Neural crest cell (in vitro differentiated cells): ENCODE results near the gene APAF1. TPM values are rescaled to one million over a fixed set of nuclear protein-coding genes. Genes with fewer than 3 reads are reported as not detected.
A peak's percentile ranks its signal among the peaks of the same experiment; 100 is the strongest.

Experiments
- DNase-seq: peaks from one replicate; pipeline ENCODE4 v3.0.0; 2021; ENCODE audit warnings: low read depth, mixed read lengths, low spot score
- H3K27ac Mint-ChIP-seq: one replicate; pipeline ENCODE4 v1.8.0; 2021; ENCODE audit warnings: mild to moderate bottlenecking, mixed read lengths; ENCODE audit not compliant: unreplicated experiment
- H3K27me3 Mint-ChIP-seq: 2 replicates; pipeline ENCODE4 v1.8.0; 2021; ENCODE audit warnings: low read depth, mild to moderate bottlenecking, mixed read lengths
- H3K36me3 Mint-ChIP-seq: 2 replicates; pipeline ENCODE4 v1.8.0; 2021; ENCODE audit warnings: low read depth, mild to moderate bottlenecking, mixed read lengths
- H3K4me1 Mint-ChIP-seq: 2 replicates; pipeline ENCODE4 v1.8.0; 2021; ENCODE audit warnings: mixed read lengths
- H3K4me3 Mint-ChIP-seq: one replicate; pipeline ENCODE4 v1.8.0; 2021; ENCODE audit warnings: mild to moderate bottlenecking, mixed read lengths
- H3K9me3 Mint-ChIP-seq: 2 replicates; pipeline ENCODE4 v1.8.0; 2021; ENCODE audit warnings: mixed read lengths
- CTCF ChIP-seq: fragments of 200-600 bp; sonication (generic); conservative IDR thresholded peaks from 2 replicates; pipeline ENCODE4 v1.5.0; 2021; ENCODE audit warnings: antibody characterized with exemption, mild to moderate bottlenecking
- total RNA-seq: library from RNA; stranded (reverse); gene quantifications from 2 replicates; pipeline ENCODE4 v1.2.1, GENCODE V29; 2021

The APAF1 gene
- total RNA-seq, 1 donor from 2014 or later, result 29.6 TPM

DNA sequence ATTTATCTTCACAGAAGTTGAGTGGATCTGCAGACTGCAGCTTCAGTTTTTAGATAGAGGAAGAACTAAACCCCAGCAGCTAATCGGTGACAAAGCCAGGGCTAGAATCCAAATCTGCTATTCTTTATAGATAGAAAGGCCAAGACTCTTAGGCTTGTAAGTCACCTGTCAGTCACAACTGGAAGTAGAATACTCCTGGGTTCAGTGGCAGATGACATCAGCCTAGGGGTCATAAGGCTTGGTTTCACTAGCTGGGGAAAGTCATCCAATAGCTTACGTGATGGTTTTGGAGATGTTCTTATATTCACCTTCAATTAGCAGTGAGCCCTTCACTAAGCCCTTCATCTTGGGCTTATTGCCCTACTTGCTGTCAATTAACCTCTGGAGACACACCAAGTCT lies 93.4 kb downstream of the APAF1 start:
- Mint-ChIP-seq H3K4me1 (peaks cover 17% of the 10 kb centered on the region), H3K4me3 (no peak overlapping the region), H3K9me3 (no peaks in the 10 kb centered on the region), H3K27me3 (peaks cover 3% of the 10 kb centered on the region), H3K27ac (no peak overlapping the region), H3K36me3 (peaks cover 2% of the 10 kb centered on the region)
- DNase-seq, result no peak
- no peak for TF ChIP-seq CTCF

- Mint-ChIP-seq H3K27ac (no peak overlapping the region), H3K4me3 (no peak overlapping the region), H3K27me3 (peaks cover 8% of the 10 kb centered on the region), H3K4me1 (peaks cover 18% of the 10 kb centered on the region), H3K36me3 (peaks cover 2% of the 10 kb centered on the region), H3K9me3 (no peaks in the 10 kb centered on the region)
- TF ChIP-seq CTCF, result no peak
- no peak for DNase-seq
These were observed 95.7 kb downstream of the APAF1 start for GRCh38 chr12:98740751-98741150.

- no peak for TF ChIP-seq CTCF
- Mint-ChIP-seq H3K4me3 (no peak overlapping the region), H3K27ac (no peak overlapping the region), H3K4me1 (peaks cover 18% of the 10 kb centered on the region), H3K36me3 (peaks cover 2% of the 10 kb centered on the region), H3K9me3 (no peaks in the 10 kb centered on the region), H3K27me3 (peaks cover 12% of the 10 kb centered on the region)
- DNase-seq, result no peak
These were observed 96.1 kb downstream of the APAF1 start for GRCh38 chr12:98741196-98741555.

DNA sequence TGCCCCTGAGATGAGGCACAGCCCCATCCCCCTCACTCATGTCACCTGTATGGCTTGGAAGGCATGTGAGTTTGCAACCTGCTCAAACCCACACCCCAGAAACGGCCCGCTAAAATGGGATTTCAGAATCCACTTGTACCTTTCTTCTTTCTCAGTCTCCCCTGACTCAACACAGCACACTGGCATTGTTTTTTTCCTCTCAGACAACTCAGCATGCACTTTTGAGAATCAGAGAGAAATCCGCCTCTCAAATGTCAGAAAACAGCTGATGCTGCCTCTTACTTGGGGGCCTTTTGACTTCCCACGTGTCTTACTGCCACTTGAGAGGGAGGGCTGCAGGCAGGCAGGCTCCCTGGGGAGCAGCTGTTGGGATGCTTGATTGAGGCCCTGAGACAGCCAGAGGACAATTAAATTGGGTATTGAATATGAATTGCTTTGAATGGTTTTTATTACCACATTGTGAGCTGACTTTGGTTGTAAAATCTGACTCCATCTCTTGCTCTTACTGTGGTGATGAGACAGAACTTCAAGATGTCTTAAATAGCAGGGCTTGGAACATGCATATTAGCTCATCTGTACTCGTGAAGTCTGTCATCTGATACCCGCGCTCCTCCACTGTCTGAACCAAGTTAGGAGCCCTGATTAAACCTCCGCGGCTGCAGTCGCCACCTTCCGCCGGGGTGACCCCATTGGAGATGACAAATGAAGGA lies 96.6 kb downstream of the APAF1 start:
- no peaks in the 10 kb centered on the region for H3K36me3 Mint-ChIP-seq
- TF ChIP-seq CTCF, result no peak
- H3K4me1 Mint-ChIP-seq, result peaks cover 18% of the 10 kb centered on the region
- peaks cover 17% of the 10 kb centered on the region for H3K27me3 Mint-ChIP-seq
- H3K4me3 Mint-ChIP-seq, result no peak overlapping the region
- no peaks in the 10 kb centered on the region for H3K9me3 Mint-ChIP-seq
- DNase-seq, result no peak
- H3K27ac Mint-ChIP-seq, result no peak overlapping the region

GRCh38 chr12:98743362-98743953 lies 98.4 kb downstream of the APAF1 start:
- Mint-ChIP-seq H3K4me3 (no peak overlapping the region), H3K27me3 (peaks cover 24% of the 10 kb centered on the region), H3K9me3 (no peaks in the 10 kb centered on the region), H3K36me3 (no peaks in the 10 kb centered on the region), H3K27ac (no peak overlapping the region), H3K4me1 (peaks cover 18% of the 10 kb centered on the region)
- TF ChIP-seq CTCF, result peak; percentile 69
- DNase-seq, result peak; percentile 54
